Activated naive CD8-positive, alpha-beta T cell (primary cell): ENCODE data around the gene MARVELD2.
"Not testable (repeated sequence)": the region's sequence is repeated elsewhere in the genome, so short reads cannot be mapped to it uniquely, and the experiment has no call there.

Source experiments
- H3K27ac Mint-ChIP-seq: one replicate; pipeline ENCODE4 v1.8.0; 2021; ENCODE audit warnings: mixed read lengths
- H3K27me3 Mint-ChIP-seq: one replicate; pipeline ENCODE4 v1.8.0; 2021; ENCODE audit warnings: mixed read lengths
- H3K36me3 Mint-ChIP-seq: one replicate; pipeline ENCODE4 v1.8.0; 2021; ENCODE audit warnings: mixed read lengths
- H3K4me1 Mint-ChIP-seq: one replicate; pipeline ENCODE4 v1.8.0; 2021; ENCODE audit warnings: low read depth, mixed read lengths
- H3K4me3 Mint-ChIP-seq: one replicate; pipeline ENCODE4 v1.8.0; 2021; ENCODE audit warnings: mild to moderate bottlenecking, mixed read lengths
- H3K9me3 Mint-ChIP-seq: one replicate; pipeline ENCODE4 v1.8.0; 2021; ENCODE audit warnings: low read depth, mixed read lengths

Gene MARVELD2

GRCh38 chr5:69431424-69432303 is 16.7 kb downstream of the MARVELD2 start:
- no peak overlapping the region for H3K4me3 Mint-ChIP-seq
- H3K27ac Mint-ChIP-seq, result no peak overlapping the region
- H3K27me3 Mint-ChIP-seq, result no peaks in the 10 kb centered on the region
- peaks cover 6% of the 10 kb centered on the region for H3K36me3 Mint-ChIP-seq
- no peaks in the 10 kb centered on the region for H3K4me1 Mint-ChIP-seq
- H3K9me3 Mint-ChIP-seq, result no peaks in the 10 kb centered on the region

- H3K9me3 Mint-ChIP-seq, result no peaks in the 10 kb centered on the region
- H3K4me1 Mint-ChIP-seq, result no peaks in the 10 kb centered on the region
- no peak overlapping the region for H3K4me3 Mint-ChIP-seq
- peaks cover 6% of the 10 kb centered on the region for H3K36me3 Mint-ChIP-seq
- H3K27ac Mint-ChIP-seq, result no peak overlapping the region
- no peaks in the 10 kb centered on the region for H3K27me3 Mint-ChIP-seq
Measured at GRCh38 chr5:69432412-69433206, 17.7 kb downstream of the MARVELD2 start.

GRCh38 chr5:69435276-69435884 is 20.5 kb downstream of the MARVELD2 start:
- not testable (repeated sequence) for H3K4me3 Mint-ChIP-seq, H3K4me1 Mint-ChIP-seq, H3K36me3 Mint-ChIP-seq, H3K27ac Mint-ChIP-seq, H3K27me3 Mint-ChIP-seq, H3K9me3 Mint-ChIP-seq

- Mint-ChIP-seq H3K27me3 (no peaks in the 10 kb centered on the region), H3K27ac (no peak overlapping the region), H3K4me1 (no peaks in the 10 kb centered on the region), H3K36me3 (no peaks in the 10 kb centered on the region), H3K9me3 (no peaks in the 10 kb centered on the region), H3K4me3 (no peak overlapping the region)
Measured at GRCh38 chr5:69444127-69444754, 29.3 kb downstream of the MARVELD2 start.

- no peak overlapping the region for H3K4me3 Mint-ChIP-seq
- no peaks in the 10 kb centered on the region for H3K36me3 Mint-ChIP-seq
Measured at GRCh38 chr5:69449511-69449910, 34.6 kb downstream of the MARVELD2 start.

GRCh38 chr5:69450116-69450515 is 35.2 kb downstream of the MARVELD2 start:
- Mint-ChIP-seq H3K27ac (no peak overlapping the region), H3K9me3 (no peaks in the 10 kb centered on the region), H3K4me3 (no peak overlapping the region)

More at GRCh38 chr5:69449511-69449910, 34.6 kb downstream of the MARVELD2 start:
- no peaks in the 10 kb centered on the region for H3K27me3 Mint-ChIP-seq
- no peaks in the 10 kb centered on the region for H3K4me1 Mint-ChIP-seq
- H3K27ac Mint-ChIP-seq, result no peak overlapping the region
- H3K9me3 Mint-ChIP-seq, result no peaks in the 10 kb centered on the region

GRCh38 chr5:69450527-69450926 is 35.6 kb downstream of the MARVELD2 start:
- H3K27ac Mint-ChIP-seq, H3K27me3 Mint-ChIP-seq, H3K9me3 Mint-ChIP-seq, H3K4me3 Mint-ChIP-seq, H3K36me3 Mint-ChIP-seq, H3K4me1 Mint-ChIP-seq: not testable (repeated sequence)

More at GRCh38 chr5:69450116-69450515, 35.2 kb downstream of the MARVELD2 start:
- Mint-ChIP-seq H3K36me3 (no peaks in the 10 kb centered on the region), H3K27me3 (no peaks in the 10 kb centered on the region), H3K4me1 (no peaks in the 10 kb centered on the region)

- H3K4me1 Mint-ChIP-seq, result no peaks in the 10 kb centered on the region
Measured at GRCh38 chr5:69451941-69452647, 37.2 kb downstream of the MARVELD2 start.

GRCh38 chr5:69453487-69453886 is 38.6 kb downstream of the MARVELD2 start:
- H3K9me3 Mint-ChIP-seq, H3K36me3 Mint-ChIP-seq, H3K4me3 Mint-ChIP-seq, H3K27me3 Mint-ChIP-seq, H3K27ac Mint-ChIP-seq, H3K4me1 Mint-ChIP-seq: not testable (repeated sequence)

More at GRCh38 chr5:69451941-69452647, 37.2 kb downstream of the MARVELD2 start:
- Mint-ChIP-seq H3K36me3 (no peaks in the 10 kb centered on the region), H3K27me3 (no peaks in the 10 kb centered on the region), H3K27ac (no peak overlapping the region), H3K9me3 (no peaks in the 10 kb centered on the region), H3K4me3 (no peak overlapping the region)

- H3K9me3 Mint-ChIP-seq, result no peaks in the 10 kb centered on the region
- H3K36me3 Mint-ChIP-seq, result peaks cover 4% of the 10 kb centered on the region
- H3K4me1 Mint-ChIP-seq, result no peaks in the 10 kb centered on the region
- no peak overlapping the region for H3K4me3 Mint-ChIP-seq
- H3K27ac Mint-ChIP-seq, result no peak overlapping the region
- H3K27me3 Mint-ChIP-seq, result peaks cover 7% of the 10 kb centered on the region
Measured at GRCh38 chr5:69454460-69455249, 39.7 kb downstream of the MARVELD2 start.

GRCh38 chr5:69455428-69455988 is 40.6 kb downstream of the MARVELD2 start:
- not testable (repeated sequence) for H3K27me3 Mint-ChIP-seq, H3K4me3 Mint-ChIP-seq, H3K4me1 Mint-ChIP-seq, H3K9me3 Mint-ChIP-seq, H3K36me3 Mint-ChIP-seq, H3K27ac Mint-ChIP-seq

GRCh38 chr5:69462170-69462569 is 47.3 kb downstream of the MARVELD2 start:
- Mint-ChIP-seq H3K27me3 (peaks cover 7% of the 10 kb centered on the region), H3K27ac (no peak overlapping the region), H3K4me3 (no peak overlapping the region), H3K4me1 (no peaks in the 10 kb centered on the region), H3K36me3 (peaks cover 4% of the 10 kb centered on the region), H3K9me3 (no peaks in the 10 kb centered on the region)

- not testable (repeated sequence) for H3K4me3 Mint-ChIP-seq, H3K36me3 Mint-ChIP-seq, H3K27ac Mint-ChIP-seq, H3K27me3 Mint-ChIP-seq, H3K4me1 Mint-ChIP-seq, H3K9me3 Mint-ChIP-seq
Measured at GRCh38 chr5:69466375-69466774, 51.5 kb downstream of the MARVELD2 start.
